ENCODE results near the gene SPTBN1.

GRCh38 chr2:54407693-54408092, 48.4 kb upstream of the SPTBN1 start:
- TF ChIP-seq CTCF (IDR thresholded peaks at IDR 0.05) (no peak), POLR2A (IDR thresholded peaks at IDR 0.05) (no peak)
